ENCODE measurements around the gene SGIP1. TPM values are rescaled to one million over a fixed set of nuclear protein-coding genes. Genes with fewer than 3 reads are reported as not detected.

The SGIP1 gene
- total and polyA plus RNA-seq, 7 donors = under 0.01 to 14.1 (median 7.3) TPM; not detected in 1

DNA sequence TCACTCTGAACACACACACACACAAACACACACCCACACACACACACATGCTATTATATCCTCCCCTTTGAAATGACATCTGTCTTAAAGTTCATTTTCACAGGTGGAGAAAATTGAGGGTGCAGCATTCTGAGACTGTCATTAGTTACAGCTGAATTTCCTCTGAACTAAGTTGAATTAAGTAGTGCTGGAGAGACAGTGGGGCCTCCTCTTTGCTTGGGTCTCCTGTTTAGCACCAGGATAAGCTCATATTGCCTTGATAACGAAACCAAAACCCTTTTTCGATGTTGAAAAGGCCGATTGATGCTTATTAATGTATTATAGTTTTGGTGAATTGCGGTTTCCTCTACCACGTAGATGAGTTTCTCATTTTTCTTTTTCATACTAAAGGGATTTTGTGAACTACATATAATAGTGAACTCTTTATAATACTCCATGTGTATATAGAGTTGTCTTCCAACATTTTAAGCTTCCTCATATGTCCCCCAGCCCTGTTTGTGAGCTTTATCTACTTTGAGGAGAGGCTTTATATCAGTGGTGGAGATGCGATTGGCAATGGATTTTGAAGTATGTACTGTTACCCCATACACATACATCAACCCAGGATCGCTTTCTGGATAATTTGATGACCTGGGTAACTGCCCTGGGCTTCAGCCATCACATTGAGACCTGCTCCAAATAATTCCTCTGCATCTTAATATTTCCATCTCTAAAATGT, 235.7 kb downstream of the SGIP1 start:
- 86 to 89% methylated on average over 7 of the region's 7 CpGs for WGBS, 2 donors
- intact Hi-C loops (cut with DNase I) = no loop called here
- Histone ChIP-seq H3K27me3 (no peaks in the 10 kb centered on the region), H3K4me3 (no peak overlapping the region), H3K4me1 (no peaks in the 10 kb centered on the region), H3K36me3 (no peaks in the 10 kb centered on the region), H3K27ac (no peak overlapping the region), H3K9me3 (no peaks in the 10 kb centered on the region)
- no peak for DNase-seq
- TF ChIP-seq EP300 (IDR thresholded peaks at IDR 0.05) (no peak), POLR2A (IDR thresholded peaks at IDR 0.05) (no peak)
- TF ChIP-seq, protein P1, sequence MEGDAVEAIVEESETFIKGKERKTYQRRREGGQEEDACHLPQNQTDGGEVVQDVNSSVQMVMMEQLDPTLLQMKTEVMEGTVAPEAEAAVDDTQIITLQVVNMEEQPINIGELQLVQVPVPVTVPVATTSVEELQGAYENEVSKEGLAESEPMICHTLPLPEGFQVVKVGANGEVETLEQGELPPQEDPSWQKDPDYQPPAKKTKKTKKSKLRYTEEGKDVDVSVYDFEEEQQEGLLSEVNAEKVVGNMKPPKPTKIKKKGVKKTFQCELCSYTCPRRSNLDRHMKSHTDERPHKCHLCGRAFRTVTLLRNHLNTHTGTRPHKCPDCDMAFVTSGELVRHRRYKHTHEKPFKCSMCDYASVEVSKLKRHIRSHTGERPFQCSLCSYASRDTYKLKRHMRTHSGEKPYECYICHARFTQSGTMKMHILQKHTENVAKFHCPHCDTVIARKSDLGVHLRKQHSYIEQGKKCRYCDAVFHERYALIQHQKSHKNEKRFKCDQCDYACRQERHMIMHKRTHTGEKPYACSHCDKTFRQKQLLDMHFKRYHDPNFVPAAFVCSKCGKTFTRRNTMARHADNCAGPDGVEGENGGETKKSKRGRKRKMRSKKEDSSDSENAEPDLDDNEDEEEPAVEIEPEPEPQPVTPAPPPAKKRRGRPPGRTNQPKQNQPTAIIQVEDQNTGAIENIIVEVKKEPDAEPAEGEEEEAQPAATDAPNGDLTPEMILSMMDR (IDR thresholded peaks at IDR 0.05) = no peak

DNA sequence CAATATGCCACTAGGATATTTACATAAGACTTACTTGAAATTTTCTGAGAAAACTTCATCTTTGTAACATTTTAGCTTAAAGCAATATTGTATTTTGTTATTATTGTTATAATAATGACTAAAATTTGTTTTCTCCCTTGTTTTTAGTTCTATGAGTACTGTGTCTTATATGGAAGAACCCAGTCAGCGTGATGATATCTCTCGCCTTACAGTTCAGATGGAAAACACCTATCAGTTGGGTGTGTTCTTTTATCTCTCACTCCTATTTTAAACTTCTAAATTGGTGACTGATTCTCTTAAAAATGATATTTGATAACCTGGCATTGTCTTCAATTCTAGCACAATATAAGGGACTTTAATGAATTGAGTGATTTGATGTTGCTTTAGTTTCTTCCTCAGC, 236.3 kb downstream of the SGIP1 start:
- no peak overlapping the region for H3K4me3 ChIP-seq
- DNase-seq = no peak
- no peak overlapping the region for H3K27ac ChIP-seq
- TF ChIP-seq, protein P1 (IDR thresholded peaks at IDR 0.05) = no peak
- TF ChIP-seq POLR2A (IDR thresholded peaks at IDR 0.05) = no peak
- no peak for TF ChIP-seq EP300 (IDR thresholded peaks at IDR 0.05)
- H3K9me3 ChIP-seq = no peaks in the 10 kb centered on the region
- no peaks in the 10 kb centered on the region for H3K4me1 ChIP-seq
- WGBS, 2 donors = 91 to 96% methylated on average over 2 of the region's 2 CpGs
- H3K27me3 ChIP-seq = no peaks in the 10 kb centered on the region
- H3K36me3 ChIP-seq = no peaks in the 10 kb centered on the region
- intact Hi-C loops (cut with DNase I) = no loop called here

DNA sequence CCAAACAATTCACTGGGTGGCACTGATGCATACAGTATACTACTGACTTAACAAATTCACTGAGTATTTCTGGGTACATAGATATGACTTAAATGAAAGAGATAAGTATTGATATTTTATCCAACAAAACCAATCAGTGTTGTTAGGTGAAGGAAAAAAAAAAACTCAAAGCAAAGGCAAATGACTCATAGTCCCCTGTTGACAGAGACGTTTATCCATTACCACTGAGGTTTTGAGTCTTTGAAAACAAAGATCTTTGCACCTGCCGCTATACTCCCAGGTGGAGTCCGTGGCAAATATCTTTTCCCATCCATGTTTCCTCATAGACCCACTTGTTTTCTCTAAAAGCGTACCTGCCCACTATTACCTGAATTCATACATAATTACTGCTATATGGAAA, 236.7 kb downstream of the SGIP1 start:
- no peak for DNase-seq
- Histone ChIP-seq H3K27me3 (no peaks in the 10 kb centered on the region), H3K9me3 (no peaks in the 10 kb centered on the region), H3K4me3 (no peak overlapping the region), H3K27ac (no peak overlapping the region), H3K4me1 (no peaks in the 10 kb centered on the region), H3K36me3 (no peaks in the 10 kb centered on the region)
- WGBS, 2 donors = 41 to 67% methylated on average over 4 of the region's 4 CpGs
- TF ChIP-seq EP300 (IDR thresholded peaks at IDR 0.05) (no peak), POLR2AphosphoS5 (IDR thresholded peaks at IDR 0.05) (no peak), POLR2A (IDR thresholded peaks at IDR 0.05) (no peak)
- TF ChIP-seq, protein P1 (IDR thresholded peaks at IDR 0.05) = no peak
- intact Hi-C loops (cut with DNase I) = no loop called here

DNA sequence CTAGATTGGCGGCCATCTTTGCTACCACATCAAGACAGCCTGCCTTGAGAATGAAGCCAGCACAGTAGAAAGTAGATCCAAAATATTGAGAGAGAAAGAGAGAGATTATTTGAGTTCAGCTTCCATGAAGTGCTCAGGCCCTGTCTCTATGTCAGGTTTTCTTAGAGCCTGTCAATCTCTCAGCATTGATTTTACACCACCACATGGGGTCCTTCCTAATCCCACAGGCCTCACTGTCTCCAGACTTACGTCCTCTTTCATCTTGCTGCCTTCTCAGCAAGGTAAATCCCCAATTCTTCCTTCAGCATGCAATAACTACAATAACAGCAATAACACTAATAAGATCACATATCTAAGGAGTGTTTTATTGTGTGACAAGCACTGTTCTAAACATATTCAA, 239.3 kb downstream of the SGIP1 start:
- no peaks in the 10 kb centered on the region for H3K9me3 ChIP-seq
- 95 to 96% methylated on average over 2 of the region's 2 CpGs for WGBS, 2 donors
- H3K4me1 ChIP-seq = no peaks in the 10 kb centered on the region
- no peak overlapping the region for H3K27ac ChIP-seq
- intact Hi-C loops (cut with DNase I) = no loop called here
- no peaks in the 10 kb centered on the region for H3K36me3 ChIP-seq
- no peak overlapping the region for H3K4me3 ChIP-seq
- TF ChIP-seq POLR2AphosphoS5 (IDR thresholded peaks at IDR 0.05) = no peak
- TF ChIP-seq, protein P1 (IDR thresholded peaks at IDR 0.05) = no peak
- no peak for TF ChIP-seq POLR2A (IDR thresholded peaks at IDR 0.05)
- DNase-seq = no peak
- H3K27me3 ChIP-seq = no peaks in the 10 kb centered on the region

DNA sequence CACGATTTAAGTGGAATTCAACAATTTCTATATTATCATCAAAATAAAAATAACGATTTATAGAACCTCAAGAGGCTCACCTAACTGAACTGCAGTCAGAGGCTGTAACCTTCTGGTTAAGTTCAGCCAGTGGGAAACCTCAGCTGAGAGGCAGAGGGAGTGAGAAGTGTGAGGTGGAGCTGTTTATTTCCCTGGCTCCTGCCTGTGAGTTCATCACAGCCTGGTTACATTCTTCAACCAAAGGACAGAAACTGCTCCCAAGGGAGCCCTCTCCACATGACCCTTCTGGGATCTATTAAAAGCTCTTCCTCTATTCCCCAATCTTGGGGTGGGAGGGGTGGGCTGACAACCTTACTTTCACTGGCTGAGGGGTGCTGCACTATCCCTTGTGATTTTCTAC, 240.5 kb downstream of the SGIP1 start:
- no peaks in the 10 kb centered on the region for H3K4me1 ChIP-seq
- no peak overlapping the region for H3K4me3 ChIP-seq
- TF ChIP-seq POLR2AphosphoS5 (IDR thresholded peaks at IDR 0.05) (no peak), EP300 (IDR thresholded peaks at IDR 0.05) (no peak), POLR2A (IDR thresholded peaks at IDR 0.05) (no peak)
- TF ChIP-seq, protein P1 (IDR thresholded peaks at IDR 0.05) = no peak
- no peaks in the 10 kb centered on the region for H3K36me3 ChIP-seq
- H3K27me3 ChIP-seq = no peaks in the 10 kb centered on the region
- intact Hi-C loops (cut with DNase I) = no loop called here
- 79 to 80% methylated on average over 2 of the region's 2 CpGs for WGBS, 2 donors
- no peak overlapping the region for H3K27ac ChIP-seq
- no peak for DNase-seq
- no peaks in the 10 kb centered on the region for H3K9me3 ChIP-seq

All from sigmoid colon (tissue), 7 donors.